Measurements from ENCODE around the gene MAL. TPM values are rescaled to one million over a fixed set of nuclear protein-coding genes. Genes with fewer than 3 reads are reported as not detected.
A peak's percentile ranks its signal among the peaks of the same experiment; 100 is the strongest.

MAL gene
- total RNA-seq, 1 donor from 2014 or later, result not detected

- no peak for DNase-seq (ENCODE audit: low read depth in 2 of 2)
Measured at GRCh38 chr2:95015261-95015912, 10.1 kb upstream of the MAL start.

- no peak for DNase-seq (ENCODE audit: low read depth in 2 of 2)
Measured at GRCh38 chr2:95016616-95017015, 8.9 kb upstream of the MAL start.

- no peak for DNase-seq (ENCODE audit: low read depth in 2 of 2)
Measured at GRCh38 chr2:95017071-95017501, 8.4 kb upstream of the MAL start.

DNA sequence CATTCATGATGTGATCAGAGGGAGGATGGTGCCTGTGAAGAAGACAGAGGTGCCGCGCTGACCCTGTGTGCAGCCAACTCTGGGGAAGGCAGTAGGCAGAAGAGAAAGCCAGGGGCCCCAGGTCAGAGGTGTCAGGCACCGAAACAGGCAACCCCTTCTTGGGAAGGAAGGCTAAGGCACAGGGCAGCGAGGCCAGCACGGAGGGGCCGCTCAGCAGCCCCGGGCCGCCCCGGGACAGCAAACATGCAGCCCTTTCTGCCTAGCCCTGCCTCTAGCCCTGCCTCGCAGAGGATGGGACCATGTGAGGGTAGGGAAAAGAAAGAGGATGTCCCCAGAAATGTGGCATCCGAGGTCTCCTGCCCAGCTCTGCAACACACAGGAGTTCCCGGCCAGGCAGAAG, 7.7 kb upstream of the MAL start:
- DNase-seq (ENCODE audit: low read depth in 2 of 2), result no peak

- no peak for DNase-seq (ENCODE audit: low read depth in 2 of 2)
Measured at GRCh38 chr2:95018301-95018700, 7.2 kb upstream of the MAL start.

GRCh38 chr2:95018861-95019550, 6.5 kb upstream of the MAL start:
- DNase-seq (ENCODE audit: low read depth in 2 of 2), result no peak

- no peak for DNase-seq (ENCODE audit: low read depth in 2 of 2)
Measured at GRCh38 chr2:95019572-95019971, 5.9 kb upstream of the MAL start.

- no peak for DNase-seq (ENCODE audit: low read depth in 2 of 2)
Measured at GRCh38 chr2:95020275-95021022, 5.1 kb upstream of the MAL start.

DNA sequence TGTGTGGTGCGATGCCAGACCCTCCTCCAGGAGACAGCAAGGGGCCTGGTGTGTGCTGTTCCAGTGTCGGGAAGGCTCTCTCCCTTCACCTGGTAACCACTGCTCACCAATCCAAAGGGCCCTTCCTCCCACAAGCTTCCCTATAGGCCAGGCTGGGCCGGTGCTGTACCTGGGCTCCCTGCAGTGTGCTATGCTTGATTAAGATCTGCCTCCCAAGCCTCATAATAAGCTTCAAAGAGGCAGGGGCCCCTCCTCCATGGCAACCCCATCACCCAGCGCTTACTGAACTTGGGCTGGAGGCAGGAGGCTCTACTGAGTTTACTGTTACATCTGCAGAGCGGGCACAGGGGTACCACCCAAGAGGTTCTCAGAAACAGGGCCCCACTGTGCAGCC, 4.5 kb upstream of the MAL start:
- no peak for DNase-seq (ENCODE audit: low read depth in 2 of 2)

- DNase-seq (ENCODE audit: low read depth in 2 of 2), result no peak
Measured at GRCh38 chr2:95021847-95022246, 3.7 kb upstream of the MAL start.

- DNase-seq (ENCODE audit: low read depth in 2 of 2), result peak; percentile 63 to 70
Measured at GRCh38 chr2:95022309-95023221, 2.9 kb upstream of the MAL start.

- no peak for DNase-seq (ENCODE audit: low read depth in 2 of 2)
Measured at GRCh38 chr2:95023222-95023597, 2.3 kb upstream of the MAL start.

DNA sequence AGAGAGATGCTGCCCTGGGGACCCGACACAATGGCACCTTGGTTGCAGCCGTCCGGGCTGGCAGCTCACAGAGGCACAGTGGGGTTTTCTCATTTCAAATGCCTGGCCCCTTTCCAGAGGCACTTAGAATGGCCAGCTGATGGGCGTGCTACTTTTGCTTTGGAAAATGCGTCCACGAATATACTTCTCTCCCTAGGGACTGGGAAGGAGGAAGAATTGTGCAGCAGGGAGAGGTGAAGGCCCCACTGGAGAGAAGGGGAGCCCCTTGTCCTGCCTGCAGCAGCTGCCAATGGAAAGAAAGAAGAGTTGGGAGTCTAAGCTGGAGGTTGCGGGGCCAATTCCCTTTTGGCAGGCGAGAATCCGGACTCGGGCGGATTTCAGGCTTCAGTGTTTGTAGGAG, 1.1 kb upstream of the MAL start:
- DNase-seq (ENCODE audit: low read depth in 2 of 2), result no peak

- no peak for DNase-seq (ENCODE audit: low read depth in 2 of 2)
Measured at GRCh38 chr2:95024960-95025405, 525 bp upstream of the MAL start.

- no peak for DNase-seq (ENCODE audit: low read depth in 2 of 2)
Measured at GRCh38 chr2:95026471-95027368, 1.2 kb downstream of the MAL start.

DNA sequence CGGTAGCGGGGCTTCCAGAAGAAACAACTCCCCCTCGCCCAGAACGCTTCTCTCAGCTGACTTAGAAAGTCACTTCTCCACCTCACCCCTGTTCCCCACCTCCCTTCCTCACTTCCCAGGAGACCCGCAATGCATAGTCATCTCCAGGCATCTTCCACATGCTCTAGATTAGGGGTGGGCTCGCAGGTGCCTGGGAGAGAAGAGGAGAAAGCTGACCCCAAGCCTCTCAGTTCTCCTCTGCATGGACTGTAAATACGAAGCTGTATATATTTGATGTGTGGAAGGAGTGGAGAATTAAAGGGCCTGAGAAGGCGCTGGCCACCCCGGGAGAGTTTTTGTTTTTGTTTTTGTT, 1.8 kb downstream of the MAL start:
- no peak for DNase-seq (ENCODE audit: low read depth in 2 of 2)

- no peak for DNase-seq (ENCODE audit: low read depth in 2 of 2)
Measured at GRCh38 chr2:95029898-95030341, 4.4 kb downstream of the MAL start.

DNA sequence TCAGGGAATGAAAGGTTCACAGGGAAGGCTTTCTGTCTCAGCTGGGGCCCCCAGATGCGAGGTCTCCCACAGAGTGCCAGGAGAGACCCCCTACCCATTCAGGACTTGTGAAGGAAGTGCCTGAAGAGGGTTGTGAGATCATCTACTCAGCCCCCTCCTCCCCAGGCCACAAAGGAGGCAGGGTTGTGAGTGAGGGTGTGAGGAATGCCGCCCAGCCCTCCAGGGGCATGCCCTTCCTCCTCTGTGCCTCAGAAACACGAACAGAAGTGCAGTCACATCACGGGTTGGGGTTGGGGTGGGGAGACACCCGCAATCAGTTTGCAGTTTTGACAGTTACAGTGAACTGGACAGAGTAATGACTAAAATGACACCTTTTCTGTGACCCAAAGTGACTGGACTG, 5.0 kb downstream of the MAL start:
- no peak for DNase-seq (ENCODE audit: low read depth in 2 of 2)

GRCh38 chr2:95031076-95031725, 5.7 kb downstream of the MAL start:
- no peak for DNase-seq (ENCODE audit: low read depth in 2 of 2)

GRCh38 chr2:95031726-95032116, 6.2 kb downstream of the MAL start:
- DNase-seq (ENCODE audit: low read depth in 2 of 2), result no peak

Data from lung microvascular endothelial cell (primary cell).